Pancreas (tissue), 10 donors: Measurements from ENCODE around the gene SLC16A2. TPM values are rescaled to one million over a fixed set of nuclear protein-coding genes. Genes with fewer than 3 reads are reported as not detected.

Source experiments
- ATAC-seq, 4 donors: fragments of 200-7000 bp; cut with Tn5 transposase; one replicate each; pipeline versions ENCODE4 v1.8.0 to v1.9.1; 2020; ENCODE audit warnings: mild to moderate bottlenecking in 4 of 4, moderate library complexity in 4 of 4
- DNase-seq, 6 donors: peaks; one replicate each; pipeline ENCODE4 v3.0.0-alpha.2; 2020
- FAIRE-seq: peaks from 2 replicates; lab custom pipeline; 2012; peaks lifted over from hg19 to GRCh38; lab: Jason Lieb, UNC
- H3K27ac ChIP-seq, 4 donors: fragments of 200-600 bp; sonication (generic); 1 replicate in 3 of 4; 2 replicates in 1 of 4; pipeline versions ENCODE4 v1.5.0 to v1.8.0; 2020
- H3K27me3 ChIP-seq, 4 donors: fragments of 200-600 bp; one replicate each; pipeline ENCODE4 v1.8.0; 2021
- H3K36me3 ChIP-seq, 3 donors: fragments of 200-600 bp; sonication (generic) in 1 of 3; one replicate each; pipeline versions ENCODE4 v1.5.0 to v1.8.0; 2020 to 2021
- H3K4me1 ChIP-seq, 3 donors: fragments of 200-600 bp; one replicate each; pipeline ENCODE4 v1.8.0; 2021
- H3K4me3 ChIP-seq, 4 donors: fragments of 200-600 bp; sonication (generic) in 2 of 4; one replicate each; pipeline versions ENCODE4 v1.5.0 to v1.8.0; 2020 to 2021
- H3K9me3 ChIP-seq, 4 donors: fragments of 200-600 bp; one replicate each; pipeline ENCODE4 v1.8.0; 2021
- CTCF ChIP-seq, 4 donors: fragments of 200-600 bp; sonication (generic) in 3 of 4; IDR thresholded peaks; one replicate each; pipeline versions ENCODE4 v1.5.0 to v1.8.0; 2021; ENCODE audit warnings: antibody characterized with exemption in 4 of 4
- WGBS, 2 donors: extraction: QIAGEN DNeasy Blood & Tissue Kit; methylation state at CpG; one replicate each; pipeline ENCODE4 v1.1.7; 2013; 5-methylcytosine and 5-hydroxymethylcytosine counted together
- intact Hi-C, 3 donors: fragments of 100-400 bp; cut with DNase I; formaldehyde crosslinking; loops; one replicate each; pipeline versions ENCODE4 v1.11.1 to v1.14.2; 2022
- polyA plus RNA-seq, 2 donors: library from polyadenylated mRNA; stranded (reverse); fragments of 200-250 nt; gene quantifications; one replicate each; pipeline ENCODE4 v1.2.3, GENCODE V29; 2013
- total RNA-seq, 6 donors: library from RNA; stranded (reverse); fragmentation: NEBNext Ultra II Directional in 4 of 6; extraction: Animal tissue kit (Norgen Biotek cat#: 25700) in 4 of 6; gene quantifications; one replicate each; pipeline versions ENCODE4 v1.2.1 to v1.2.4, GENCODE V29; 2021 to 2023
- donor health status: healthy with polysubstance abuse.
- donor health status: DM: no; HTN: no; CAD: no; lungs with moderate emphysema.
- donor health status: DM: no; HTN: no; CAD: no.
- donor health status: control.
- donor health status: control.
- donor health status: Bipolar disorder and iron deficiency.
- donor health status: DM: yes; HTN: yes; CAD: no.
- donor health status: DM: no; HTN: no; CAD: no.
- donor health status: DM: no; HTN: no; CAD: no.
- donor health status: DM: yes; HTN: yes; CAD: no.

SLC16A2 gene
- total and polyA plus RNA-seq, 8 donors = 2.2 to 8.4 (median 3.8) TPM

GRCh38 chrX:74438764-74439163, 17.5 kb downstream of the SLC16A2 start:
- DNase-seq = no peak
- Histone ChIP-seq H3K4me3 (no peak overlapping the region), H3K36me3 (no peaks in the 10 kb centered on the region), H3K9me3 (no peaks in the 10 kb centered on the region), H3K27ac (no peak overlapping the region), H3K4me1 (no peaks in the 10 kb centered on the region), H3K27me3 (peaks cover 0 to 16% (median 0%) of the 10 kb centered on the region in 4 donors)
- WGBS, 2 donors = 61 to 81% methylated on average over 3 of the region's 3 CpGs
- TF ChIP-seq CTCF (IDR thresholded peaks at IDR 0.05) = no peak
- intact Hi-C loops = no loop called here
- ATAC-seq = no peak
- no peak for FAIRE-seq

GRCh38 chrX:74445099-74445498, 23.8 kb downstream of the SLC16A2 start:
- Histone ChIP-seq H3K36me3 (no peaks in the 10 kb centered on the region), H3K9me3 (no peaks in the 10 kb centered on the region), H3K27ac (no peak overlapping the region), H3K4me1 (no peaks in the 10 kb centered on the region), H3K4me3 (no peak overlapping the region), H3K27me3 (peaks cover 0 to 7% (median 0%) of the 10 kb centered on the region in 4 donors)
- intact Hi-C loops = no loop called here
- no peak for TF ChIP-seq CTCF (IDR thresholded peaks at IDR 0.05)
- DNase-seq (no peak), ATAC-seq (no peak), FAIRE-seq (no peak)
- 59 to 79% methylated on average over 6 of the region's 6 CpGs for WGBS, 2 donors

GRCh38 chrX:74446876-74447275, 25.6 kb downstream of the SLC16A2 start:
- intact Hi-C loops = no loop called here
- DNase-seq = no peak
- Histone ChIP-seq H3K36me3 (no peaks in the 10 kb centered on the region), H3K4me1 (no peaks in the 10 kb centered on the region), H3K4me3 (no peak overlapping the region), H3K9me3 (no peaks in the 10 kb centered on the region), H3K27me3 (peaks cover 0 to 7% (median 0%) of the 10 kb centered on the region in 4 donors), H3K27ac (no peak overlapping the region)
- 87 to 91% methylated on average over 1 of the region's 1 CpG for WGBS, 2 donors
- TF ChIP-seq CTCF (IDR thresholded peaks at IDR 0.05) = no peak
- no peak for FAIRE-seq
- no peak for ATAC-seq

GRCh38 chrX:74448669-74449068, 27.4 kb downstream of the SLC16A2 start:
- FAIRE-seq = no peak

More at GRCh38 chrX:74448669-74449068, 27.4 kb downstream of the SLC16A2 start:
- no peak for ATAC-seq
- Histone ChIP-seq H3K27ac (no peak overlapping the region), H3K4me1 (no peaks in the 10 kb centered on the region), H3K4me3 (no peak overlapping the region), H3K27me3 (peaks cover 0 to 3% (median 0%) of the 10 kb centered on the region in 4 donors), H3K9me3 (no peaks in the 10 kb centered on the region), H3K36me3 (no peaks in the 10 kb centered on the region)
- 81 to 94% methylated on average over 5 of the region's 5 CpGs for WGBS, 2 donors
- intact Hi-C loops = no loop called here
- TF ChIP-seq CTCF (IDR thresholded peaks at IDR 0.05) = no peak
- DNase-seq = no peak
